IMR-90 (cell line): ENCODE results near the gene HYAL1. TPM values are rescaled to one million over a fixed set of nuclear protein-coding genes. Genes with fewer than 3 reads are reported as not detected.

Source experiments
- FOS ChIP-seq: fragments of 150-350 bp; IDR thresholded peaks from 2 replicates; pipeline ENCODE4 v1.6.1; 2016; ENCODE audit warnings: low read depth, low read length
- NFE2L2 ChIP-seq: fragments of 150-350 bp; IDR thresholded peaks from 2 replicates; pipeline ENCODE4 v1.6.1; 2016; ENCODE audit warnings: low read depth, mild to moderate bottlenecking, low read length
- SMC3 ChIP-seq: fragments of 150-350 bp; IDR thresholded peaks from 2 replicates; pipeline ENCODE4 v1.6.1; 2016; ENCODE audit warnings: low read depth, mild to moderate bottlenecking, antibody characterized with exemption, low read length, moderate library complexity
- polyA plus RNA-seq, 3 experiments: library from polyadenylated mRNA; depleted of rRNA; stranded (reverse); fragments of >200 nt; gene quantifications; 2 replicates each; pipeline ENCODE4 v1.2.3, GENCODE V29; 2012; ENCODE audit warnings: low replicate concordance in 1 of 3
- total RNA-seq: library from RNA; depleted of rRNA; stranded (reverse); fragments of >200 nt; gene quantifications from 2 replicates; pipeline ENCODE4 v1.2.3, GENCODE V29; 2012
- TF ChIP-seq, protein P1 (sequence below): fragments of 150-350 bp; IDR thresholded peaks from 2 replicates; pipeline ENCODE4 v1.6.1; 2016; ENCODE audit warnings: low read depth, mild to moderate bottlenecking, low read length, moderate library complexity, borderline replicate concordance

The HYAL1 gene
- total and polyA plus RNA-seq, 2 of the 4 experiments (the other 2 are of a cell fraction) = 0.32 to 0.36 TPM

DNA sequence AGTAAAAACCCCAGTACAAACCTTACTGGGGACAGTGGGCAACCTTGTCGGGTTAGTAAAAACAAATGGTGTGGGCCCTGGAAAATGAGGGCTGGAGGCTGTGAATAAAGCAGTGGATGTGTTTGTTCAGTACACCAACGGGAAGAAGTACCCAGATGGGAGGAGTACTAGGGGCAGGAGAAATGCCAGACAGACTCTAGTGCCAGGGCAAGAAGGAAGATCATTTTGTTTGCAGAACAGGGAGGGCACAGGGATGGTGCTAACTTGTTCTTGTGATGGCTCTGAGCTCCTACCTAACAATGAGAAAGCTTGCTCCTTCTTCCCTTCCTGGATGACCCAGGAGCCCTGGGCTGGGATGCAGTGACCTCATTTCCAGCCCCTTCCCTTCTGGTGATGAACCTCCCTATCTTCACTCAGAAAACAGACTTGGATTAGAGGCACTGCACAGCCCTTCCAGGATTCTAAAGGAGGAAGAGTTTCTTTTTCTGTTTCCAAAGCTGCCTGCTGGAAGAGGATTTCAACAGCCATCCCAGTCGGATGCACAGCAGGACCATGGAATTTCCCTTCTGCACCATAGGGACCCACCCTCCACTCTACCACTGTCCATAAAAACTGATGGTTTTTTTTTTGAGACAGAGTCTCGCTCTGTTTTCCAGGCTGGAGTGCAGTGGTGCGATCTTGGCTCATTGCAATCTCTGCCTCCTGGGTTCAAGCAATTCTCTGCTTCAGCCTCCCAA is 31.1 kb upstream of the HYAL1 start (continued):
- no peak for TF ChIP-seq SMC3
- TF ChIP-seq, protein P1, sequence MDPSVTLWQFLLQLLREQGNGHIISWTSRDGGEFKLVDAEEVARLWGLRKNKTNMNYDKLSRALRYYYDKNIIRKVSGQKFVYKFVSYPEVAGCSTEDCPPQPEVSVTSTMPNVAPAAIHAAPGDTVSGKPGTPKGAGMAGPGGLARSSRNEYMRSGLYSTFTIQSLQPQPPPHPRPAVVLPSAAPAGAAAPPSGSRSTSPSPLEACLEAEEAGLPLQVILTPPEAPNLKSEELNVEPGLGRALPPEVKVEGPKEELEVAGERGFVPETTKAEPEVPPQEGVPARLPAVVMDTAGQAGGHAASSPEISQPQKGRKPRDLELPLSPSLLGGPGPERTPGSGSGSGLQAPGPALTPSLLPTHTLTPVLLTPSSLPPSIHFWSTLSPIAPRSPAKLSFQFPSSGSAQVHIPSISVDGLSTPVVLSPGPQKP = no peak
- no peak for TF ChIP-seq NFE2L2
- no peak for TF ChIP-seq FOS
